HG03196 (cell line): ENCODE data around the gene PIP5K1C.
"Not testable (repeated sequence)": the region's sequence is repeated elsewhere in the genome, so short reads cannot be mapped to it uniquely, and the experiment has no call there.

Source experiments
- ATAC-seq: cut with Tn5 transposase; IDR thresholded peaks from one replicate; pipeline ENCODE4 v1.9.1; 2021; ENCODE audit not compliant: unreplicated experiment

PIP5K1C gene

GRCh38 chr19:3678188-3678587 lies 22.1 kb downstream of the PIP5K1C start:
- no peak for ATAC-seq

GRCh38 chr19:3674784-3675543 lies 25.3 kb downstream of the PIP5K1C start:
- ATAC-seq = no peak

- no peak for ATAC-seq
Observed at GRCh38 chr19:3673506-3674439, 26.5 kb downstream of the PIP5K1C start.

- ATAC-seq = no peak
Observed at GRCh38 chr19:3672993-3673392, 27.3 kb downstream of the PIP5K1C start.

- ATAC-seq = no peak
Observed at GRCh38 chr19:3672575-3672948, 27.7 kb downstream of the PIP5K1C start.

- no peak for ATAC-seq
Observed at GRCh38 chr19:3671680-3672574, 28.3 kb downstream of the PIP5K1C start.

- no peak for ATAC-seq
Observed at GRCh38 chr19:3670796-3671679, 29.2 kb downstream of the PIP5K1C start.

GRCh38 chr19:3669947-3670795 lies 30.1 kb downstream of the PIP5K1C start:
- no peak for ATAC-seq

GRCh38 chr19:3669082-3669946 lies 31.0 kb downstream of the PIP5K1C start:
- ATAC-seq = no peak

GRCh38 chr19:3668331-3669081 lies 31.8 kb downstream of the PIP5K1C start:
- ATAC-seq = no peak

GRCh38 chr19:3667766-3668165 lies 32.5 kb downstream of the PIP5K1C start:
- ATAC-seq = no peak

- no peak for ATAC-seq
Observed at GRCh38 chr19:3667037-3667638, 33.1 kb downstream of the PIP5K1C start.

- not testable (repeated sequence) for ATAC-seq
Observed at GRCh38 chr19:3666545-3666856, 33.8 kb downstream of the PIP5K1C start.

GRCh38 chr19:3665681-3666544 lies 34.4 kb downstream of the PIP5K1C start:
- ATAC-seq = no peak

GRCh38 chr19:3664879-3665642 lies 35.2 kb downstream of the PIP5K1C start:
- ATAC-seq = no peak

GRCh38 chr19:3663838-3664237 lies 36.4 kb downstream of the PIP5K1C start:
- no peak for ATAC-seq
